COR-L47 (cell line): Measurements from ENCODE around the gene TBC1D22A.
A peak's percentile ranks its signal among the peaks of the same experiment; 100 is the strongest.
"Not testable (repeated sequence)": the region's sequence is repeated elsewhere in the genome, so short reads cannot be mapped to it uniquely, and the experiment has no call there.

ENCODE experiments used
- DNase-seq: peaks from one replicate; lab custom pipeline; 2025; lab: John Stamatoyannopoulos, UW

TBC1D22A gene

DNA sequence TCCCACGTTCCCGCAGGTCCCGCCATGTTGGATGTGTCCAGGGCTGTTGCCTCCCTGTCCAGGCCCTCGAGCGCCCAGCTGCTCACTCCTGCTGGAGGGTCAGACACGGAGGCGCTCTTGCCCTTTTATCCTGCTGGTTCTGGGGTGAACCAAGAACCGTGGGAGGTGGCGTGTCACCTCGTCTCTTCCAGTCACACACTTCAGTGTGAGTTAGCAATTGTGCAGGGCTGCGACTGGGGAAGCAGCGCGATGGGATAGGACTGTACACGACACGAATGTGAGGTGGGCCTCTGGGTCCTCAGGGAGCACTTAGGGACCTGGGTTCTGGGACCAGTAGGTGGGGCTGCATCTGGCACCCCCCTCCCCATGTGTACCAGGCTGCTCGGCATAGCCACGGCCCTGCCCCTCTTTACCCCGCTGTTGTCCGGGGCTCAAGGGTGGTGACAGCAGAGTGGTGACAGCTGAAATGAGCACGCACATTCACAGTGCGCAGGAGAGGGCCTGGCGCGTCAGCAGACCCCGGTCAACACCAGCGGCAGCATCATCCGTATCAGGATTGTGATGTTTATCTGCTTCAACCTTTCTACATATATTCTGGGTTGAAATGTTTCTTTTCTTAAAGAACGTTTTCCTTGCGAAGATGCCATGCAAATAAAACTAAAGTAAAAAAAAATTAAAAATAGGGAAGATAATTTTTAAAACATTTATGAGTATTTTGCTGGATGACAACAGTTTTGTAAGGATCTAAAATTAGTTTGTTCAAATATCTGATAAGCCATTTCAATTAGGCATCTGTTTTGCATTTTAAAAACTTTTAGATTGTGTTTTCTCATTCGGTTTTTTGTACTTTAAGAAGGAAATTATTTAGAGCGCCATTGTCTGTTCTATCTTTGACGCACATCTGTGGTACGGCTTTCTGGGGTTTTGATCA lies 210.7 kb downstream of the TBC1D22A start:
- DNase-seq: no peak

DNA sequence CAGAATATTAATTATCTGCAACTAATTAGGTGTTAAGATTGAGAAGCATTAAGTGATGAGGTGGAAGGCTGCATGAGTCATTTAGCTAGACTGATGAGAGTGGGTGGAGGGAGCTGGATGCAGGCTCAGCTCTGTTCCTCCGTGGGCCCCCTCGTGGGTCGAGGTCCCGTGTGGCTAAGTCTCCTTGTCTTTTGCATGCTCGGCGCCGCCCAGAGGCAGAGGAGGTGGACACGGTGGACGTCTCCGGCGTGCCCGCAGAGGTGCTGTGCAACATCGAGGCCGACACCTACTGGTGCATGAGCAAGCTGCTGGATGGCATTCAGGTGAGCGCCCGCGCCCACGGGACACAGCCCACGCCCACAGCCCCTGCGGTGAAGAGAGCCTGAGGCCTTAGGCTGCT lies 211.6 kb downstream of the TBC1D22A start:
- no peak for DNase-seq

GRCh38 chr22:46974631-46975585 lies 212.5 kb downstream of the TBC1D22A start:
- DNase-seq: no peak

GRCh38 chr22:46976143-46976542 lies 213.7 kb downstream of the TBC1D22A start:
- DNase-seq: no peak

GRCh38 chr22:46976598-46976997 lies 214.1 kb downstream of the TBC1D22A start:
- DNase-seq: no peak

- no peak for DNase-seq
Measured at GRCh38 chr22:46977656-46978343, 215.3 kb downstream of the TBC1D22A start.

DNA sequence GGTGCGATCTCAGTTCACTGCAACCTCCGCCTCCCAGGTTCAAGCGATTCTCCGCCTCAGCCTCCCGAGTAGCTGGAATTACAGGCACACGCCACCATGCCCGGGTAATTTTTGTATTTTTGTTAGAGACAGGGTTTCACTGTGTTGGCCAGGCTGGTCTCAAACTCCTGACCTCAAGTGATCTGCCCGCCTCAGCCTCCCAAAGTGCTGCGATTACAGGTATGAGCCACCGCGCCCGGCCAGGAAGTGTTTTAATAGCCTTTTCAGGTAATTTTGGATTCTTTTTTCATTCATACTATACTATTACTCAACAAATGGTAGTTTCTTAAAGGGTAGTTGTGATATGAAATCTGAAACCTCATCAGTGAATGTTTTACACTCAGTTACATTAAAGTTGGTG lies 216.2 kb downstream of the TBC1D22A start:
- not testable (repeated sequence) for DNase-seq

GRCh38 chr22:46979506-46979905 lies 217.1 kb downstream of the TBC1D22A start:
- no peak for DNase-seq

DNA sequence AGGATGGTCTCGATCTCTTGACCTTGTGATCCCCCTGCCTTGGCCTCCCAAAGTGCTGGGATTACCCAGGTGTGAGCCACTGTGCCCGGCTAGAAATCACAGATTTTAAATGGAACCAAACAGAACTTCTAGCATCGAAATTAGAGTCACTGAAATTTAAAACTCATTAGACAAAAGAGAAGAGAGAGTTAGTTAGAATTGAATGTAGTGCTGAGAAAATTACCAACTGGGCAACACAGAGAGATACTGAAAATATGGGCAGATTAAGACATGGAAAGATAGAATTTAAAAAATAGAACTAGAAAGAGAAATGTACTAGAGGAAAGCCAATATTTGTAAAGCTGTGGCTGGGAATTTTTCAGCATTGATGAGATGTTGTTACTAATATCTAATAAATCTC lies 217.9 kb downstream of the TBC1D22A start:
- no peak for DNase-seq

- no peak for DNase-seq
Measured at GRCh38 chr22:46982635-46983034, 220.2 kb downstream of the TBC1D22A start.

DNA sequence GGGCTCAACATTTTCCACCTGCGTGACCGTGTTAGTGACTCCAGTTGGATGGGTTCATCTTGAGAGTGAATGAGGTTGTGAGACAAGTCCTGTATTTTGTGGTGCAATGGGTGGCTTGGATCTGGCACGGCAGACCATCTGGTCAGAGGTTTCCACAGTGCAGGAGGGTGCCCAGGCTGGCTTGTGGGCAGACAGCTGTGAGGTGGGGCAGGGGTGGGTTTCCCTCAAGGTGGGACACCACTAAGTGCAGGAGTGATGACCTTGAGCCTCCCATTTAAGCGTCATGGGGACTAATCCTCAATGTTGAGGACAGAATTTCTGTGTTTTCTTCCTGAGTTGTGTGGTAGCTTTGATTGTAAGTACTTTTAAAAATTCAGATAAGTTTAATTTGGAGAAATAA lies 220.6 kb downstream of the TBC1D22A start:
- no peak for DNase-seq

GRCh38 chr22:46984751-46985506 lies 222.5 kb downstream of the TBC1D22A start:
- peak; percentile 91 for DNase-seq

- no peak for DNase-seq
Measured at GRCh38 chr22:46985507-46985882, 223.0 kb downstream of the TBC1D22A start.

- no peak for DNase-seq
Measured at GRCh38 chr22:46986788-46987187, 224.3 kb downstream of the TBC1D22A start.

- no peak for DNase-seq
Measured at GRCh38 chr22:46990937-46991550, 228.6 kb downstream of the TBC1D22A start.

DNA sequence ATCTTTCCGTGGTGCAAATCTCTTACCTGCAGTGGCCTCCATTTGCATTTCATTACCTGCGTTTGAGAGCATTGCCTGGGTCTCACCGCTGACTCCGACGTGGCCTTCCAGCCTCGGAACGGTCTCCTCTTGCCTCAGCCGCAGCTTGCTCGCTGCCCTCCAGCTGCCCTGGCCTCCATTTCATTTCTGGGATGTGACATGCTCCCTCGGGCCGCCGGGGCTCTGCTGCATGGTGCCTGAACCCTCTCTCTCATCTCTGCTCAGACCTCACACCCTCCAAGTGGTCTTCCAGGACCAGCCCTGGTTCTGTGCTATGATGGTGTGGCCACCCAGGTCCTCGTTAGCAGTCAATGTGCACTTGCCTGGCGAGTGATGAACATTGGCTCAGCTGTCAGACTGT lies 229.2 kb downstream of the TBC1D22A start:
- no peak for DNase-seq

DNA sequence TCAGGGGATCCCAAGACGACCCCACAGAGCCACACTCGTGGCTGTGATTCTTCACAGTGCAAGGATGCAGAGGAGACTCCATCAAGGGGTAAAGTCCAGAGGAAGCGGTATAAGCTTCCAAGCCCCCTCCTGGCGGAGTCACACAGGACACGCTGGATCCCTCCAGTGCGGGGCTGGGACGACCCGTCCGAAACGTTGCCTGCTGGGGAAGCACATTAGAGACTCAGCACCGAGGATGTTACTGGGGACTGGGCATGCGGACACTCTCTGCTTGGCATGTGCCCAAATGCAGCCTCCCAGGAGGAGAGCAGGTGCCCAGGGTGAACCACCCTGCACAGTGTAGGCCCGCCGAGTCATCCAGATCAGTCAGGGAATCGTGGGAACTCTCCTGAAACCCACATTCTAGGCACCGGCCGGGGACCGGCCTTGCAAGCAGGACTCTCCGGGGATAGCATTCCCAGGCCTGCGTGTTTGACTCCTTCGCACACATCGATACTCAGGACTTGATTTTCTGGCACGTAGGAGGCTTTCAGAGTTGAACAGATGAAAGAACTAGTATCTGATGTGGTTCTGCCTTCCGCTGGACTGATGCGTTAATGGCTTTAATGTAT lies 229.8 kb downstream of the TBC1D22A start:
- DNase-seq: no peak

- no peak for DNase-seq
Measured at GRCh38 chr22:46993633-46994032, 231.2 kb downstream of the TBC1D22A start.

GRCh38 chr22:46994265-46994664 lies 231.8 kb downstream of the TBC1D22A start:
- no peak for DNase-seq

DNA sequence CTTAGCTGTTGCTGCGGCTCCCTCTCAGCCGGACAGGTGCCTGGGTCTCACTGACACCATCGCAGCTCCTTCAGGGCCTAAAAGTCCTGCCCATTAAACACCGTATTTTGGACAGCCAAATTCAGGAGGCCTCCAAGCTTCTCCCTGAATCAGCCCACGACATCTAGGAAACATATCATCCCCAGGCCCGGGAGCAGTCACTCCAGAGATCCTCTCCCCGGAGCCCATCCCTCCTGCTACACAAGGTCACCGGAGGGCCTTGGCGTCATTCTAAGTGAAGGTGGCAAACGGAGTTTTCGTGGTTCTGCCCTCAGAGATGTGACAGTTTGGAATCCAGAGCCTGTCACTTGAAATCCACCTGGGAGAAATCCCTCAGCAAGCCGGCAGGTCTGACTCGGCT lies 232.5 kb downstream of the TBC1D22A start:
- DNase-seq: no peak
